Keratinocyte (primary cell): ENCODE data around the gene NEAT1.

ENCODE experiments used
- CTCF ChIP-seq, 3 experiments: IDR thresholded peaks in 1 of 3; conservative IDR thresholded peaks in 1 of 3; optimal IDR thresholded peaks in 1 of 3; 2 replicates in 2 of 3; 3 replicates in 1 of 3; pipeline versions ENCODE3 to v1.5.1; 2011; ENCODE audit warnings: low read length in 3 of 3, mild to moderate bottlenecking in 3 of 3, moderate library complexity in 2 of 3, control low read depth in 1 of 3, inconsistent platforms in 1 of 3; ENCODE audit not compliant: insufficient read depth in 2 of 3; ENCODE audit errors: extremely low read depth in 1 of 3
- EZH2 ChIP-seq: IDR thresholded peaks from one replicate; pipeline ENCODE4 v1.6.1; 2012; ENCODE audit warnings: inconsistent platforms, mild to moderate bottlenecking, low read length, moderate library complexity

- TF ChIP-seq CTCF (optimal IDR thresholded peaks at IDR 0.05 in 1 of 3, IDR thresholded peaks at IDR 0.05 in 1 of 3, conservative IDR thresholded peaks at IDR 0.05 in 1 of 3; ENCODE audit: extremely low read depth in 1 of 3, insufficient read depth in 2 of 3, low read length in 3 of 3) = peak; percentile 54 to 77 (median 67)
- TF ChIP-seq EZH2 = no peak
Observed at GRCh38 chr11:65471447-65471891, 48.9 kb downstream of the NEAT1 start.
